Loucy (cell line): ENCODE results near the gene ABHD18.
"Not testable (repeated sequence)": the region's sequence is repeated elsewhere in the genome, so short reads cannot be mapped to it uniquely, and the experiment has no call there.

Experiments used
- H2AFZ ChIP-seq: fragments of 200-600 bp; sonication (generic); 2 replicates; pipeline ENCODE4 v1.6.0; 2016; ENCODE audit warnings: antibody characterized with exemption, mild to moderate bottlenecking, low read length, moderate library complexity
- H3F3A ChIP-seq: fragments of 200-600 bp; 2 replicates; pipeline ENCODE4 v1.6.0; 2016; ENCODE audit warnings: antibody characterized with exemption, low read depth, mild to moderate bottlenecking
- H3K27me3 ChIP-seq: fragments of 200-600 bp; sonication (generic); 2 replicates; pipeline ENCODE4 v1.6.1; 2014; ENCODE audit warnings: low read length, mild to moderate bottlenecking; ENCODE audit not compliant: insufficient read depth, poor library complexity, severe bottlenecking
- H3K36me3 ChIP-seq: fragments of 200-600 bp; sonication (generic); 2 replicates; pipeline ENCODE4 v1.6.1; 2016; ENCODE audit warnings: low read length; ENCODE audit not compliant: insufficient read depth
- H3K4me1 ChIP-seq: fragments of 200-600 bp; sonication (generic); 2 replicates; pipeline ENCODE4 v1.5.1; 2014; ENCODE audit warnings: low read length, mild to moderate bottlenecking; ENCODE audit not compliant: insufficient read depth, poor library complexity, severe bottlenecking
- H3K4me2 ChIP-seq: fragments of 200-600 bp; sonication (generic); 2 replicates; pipeline ENCODE4 v1.6.0; 2014; ENCODE audit warnings: antibody characterized with exemption, low read length, low read depth, mild to moderate bottlenecking; ENCODE audit not compliant: poor library complexity, severe bottlenecking
- H3K4me3 ChIP-seq: fragments of 200-600 bp; sonication (generic); 2 replicates; pipeline ENCODE4 v1.5.1; 2014; ENCODE audit warnings: low read length, mild to moderate bottlenecking, mixed read lengths; ENCODE audit not compliant: poor library complexity, severe bottlenecking
- H3K79me2 ChIP-seq: fragments of 200-600 bp; sonication (generic); 2 replicates; pipeline ENCODE4 v1.6.1; 2014; ENCODE audit warnings: low read length; ENCODE audit not compliant: insufficient read depth
- H3K9ac ChIP-seq: fragments of 200-600 bp; sonication (generic); 2 replicates; pipeline ENCODE4 v1.6.0; 2014; ENCODE audit warnings: mild to moderate bottlenecking, low read depth, low read length, moderate library complexity; ENCODE audit not compliant: poor library complexity, severe bottlenecking
- H3K9me2 ChIP-seq: fragments of 200-600 bp; sonication (generic); replicated peaks from 2 replicates; pipeline ENCODE4 v1.6.1; 2016; ENCODE audit warnings: low read depth, low read length, mixed read lengths
- H3K9me3 ChIP-seq: fragments of 200-600 bp; sonication (generic); 2 replicates; pipeline ENCODE4 v1.6.1; 2014; ENCODE audit warnings: mild to moderate bottlenecking, antibody characterized with exemption, low read length, low read depth; ENCODE audit not compliant: insufficient read depth
- H4K20me1 ChIP-seq: fragments of 200-600 bp; sonication (generic); 2 replicates; pipeline ENCODE4 v1.6.0; 2014; ENCODE audit warnings: antibody characterized with exemption, low read length, mild to moderate bottlenecking; ENCODE audit not compliant: insufficient read depth, poor library complexity, severe bottlenecking
- EZH2phosphoT487 ChIP-seq: fragments of 200-600 bp; IDR thresholded peaks from 2 replicates; pipeline ENCODE4 v1.6.1; 2018; ENCODE audit warnings: antibody characterized with exemption, mild to moderate bottlenecking, moderate library complexity, borderline replicate concordance
- TF ChIP-seq, protein P1 (sequence below): fragments of 200-600 bp; sonication (generic); conservative IDR thresholded peaks from 2 replicates; pipeline ENCODE4 v1.5.1; 2014; ENCODE audit warnings: mild to moderate bottlenecking, antibody characterized with exemption, low read length

Gene ABHD18

DNA sequence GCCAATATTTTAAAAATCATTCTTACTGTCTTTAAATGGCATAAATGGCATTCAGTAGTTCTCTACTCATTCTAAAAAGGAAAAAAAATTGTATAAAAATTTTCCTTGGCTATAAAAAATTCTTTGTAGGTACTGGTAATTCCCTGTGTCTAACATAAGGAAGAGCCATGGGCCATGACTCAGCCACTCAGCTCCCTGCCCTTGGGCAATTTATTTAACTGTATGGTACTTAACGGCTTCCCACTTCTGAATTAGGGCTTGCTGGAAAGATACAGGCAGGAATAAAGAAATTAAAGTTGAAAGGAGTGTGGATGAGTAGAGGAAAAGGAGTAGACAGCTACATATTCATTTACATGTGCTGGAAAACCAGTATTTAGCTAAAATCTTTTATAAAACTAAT is 30.6 kb downstream of the ABHD18 start:
- Histone ChIP-seq H3K4me2 (no peak overlapping the region), H4K20me1 (no peaks in the 10 kb centered on the region), H3K9me3 (no peaks in the 10 kb centered on the region), H3K4me1 (no peaks in the 10 kb centered on the region), H3K79me2 (no peaks in the 10 kb centered on the region), H3F3A (no peaks in the 10 kb centered on the region), H3K27me3 (no peaks in the 10 kb centered on the region), H3K36me3 (peaks cover 12% of the 10 kb centered on the region; the same call in 1 of the 2 replicates), H3K9ac (no peak overlapping the region), H3K9me2 (no peaks in the 10 kb centered on the region), H2AFZ (no peak overlapping the region), H3K4me3 (no peak overlapping the region)
- TF ChIP-seq EZH2phosphoT487, result no peak
- TF ChIP-seq, protein P1, sequence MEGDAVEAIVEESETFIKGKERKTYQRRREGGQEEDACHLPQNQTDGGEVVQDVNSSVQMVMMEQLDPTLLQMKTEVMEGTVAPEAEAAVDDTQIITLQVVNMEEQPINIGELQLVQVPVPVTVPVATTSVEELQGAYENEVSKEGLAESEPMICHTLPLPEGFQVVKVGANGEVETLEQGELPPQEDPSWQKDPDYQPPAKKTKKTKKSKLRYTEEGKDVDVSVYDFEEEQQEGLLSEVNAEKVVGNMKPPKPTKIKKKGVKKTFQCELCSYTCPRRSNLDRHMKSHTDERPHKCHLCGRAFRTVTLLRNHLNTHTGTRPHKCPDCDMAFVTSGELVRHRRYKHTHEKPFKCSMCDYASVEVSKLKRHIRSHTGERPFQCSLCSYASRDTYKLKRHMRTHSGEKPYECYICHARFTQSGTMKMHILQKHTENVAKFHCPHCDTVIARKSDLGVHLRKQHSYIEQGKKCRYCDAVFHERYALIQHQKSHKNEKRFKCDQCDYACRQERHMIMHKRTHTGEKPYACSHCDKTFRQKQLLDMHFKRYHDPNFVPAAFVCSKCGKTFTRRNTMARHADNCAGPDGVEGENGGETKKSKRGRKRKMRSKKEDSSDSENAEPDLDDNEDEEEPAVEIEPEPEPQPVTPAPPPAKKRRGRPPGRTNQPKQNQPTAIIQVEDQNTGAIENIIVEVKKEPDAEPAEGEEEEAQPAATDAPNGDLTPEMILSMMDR, result no peak

DNA sequence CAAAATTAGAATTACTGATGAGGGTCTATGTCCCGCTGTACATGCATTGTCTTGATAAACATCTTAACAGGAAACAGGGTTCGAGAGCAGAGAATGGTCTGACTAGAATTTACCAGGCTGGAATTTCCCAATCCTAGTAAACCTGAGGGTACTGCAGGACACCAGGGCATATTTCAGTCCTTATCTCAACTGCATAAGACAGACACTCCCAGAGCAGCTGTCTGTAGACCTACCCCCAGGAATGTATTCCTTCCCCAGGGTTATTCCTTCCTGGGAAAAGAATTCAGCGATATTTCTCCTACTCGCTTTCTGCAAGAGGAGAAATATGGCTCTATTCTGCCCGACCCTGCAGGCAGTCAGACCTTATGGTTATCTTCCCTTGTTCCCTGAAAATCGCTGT is 31.3 kb downstream of the ABHD18 start:
- not testable (repeated sequence) for H3K4me2 ChIP-seq, H3K9ac ChIP-seq

DNA sequence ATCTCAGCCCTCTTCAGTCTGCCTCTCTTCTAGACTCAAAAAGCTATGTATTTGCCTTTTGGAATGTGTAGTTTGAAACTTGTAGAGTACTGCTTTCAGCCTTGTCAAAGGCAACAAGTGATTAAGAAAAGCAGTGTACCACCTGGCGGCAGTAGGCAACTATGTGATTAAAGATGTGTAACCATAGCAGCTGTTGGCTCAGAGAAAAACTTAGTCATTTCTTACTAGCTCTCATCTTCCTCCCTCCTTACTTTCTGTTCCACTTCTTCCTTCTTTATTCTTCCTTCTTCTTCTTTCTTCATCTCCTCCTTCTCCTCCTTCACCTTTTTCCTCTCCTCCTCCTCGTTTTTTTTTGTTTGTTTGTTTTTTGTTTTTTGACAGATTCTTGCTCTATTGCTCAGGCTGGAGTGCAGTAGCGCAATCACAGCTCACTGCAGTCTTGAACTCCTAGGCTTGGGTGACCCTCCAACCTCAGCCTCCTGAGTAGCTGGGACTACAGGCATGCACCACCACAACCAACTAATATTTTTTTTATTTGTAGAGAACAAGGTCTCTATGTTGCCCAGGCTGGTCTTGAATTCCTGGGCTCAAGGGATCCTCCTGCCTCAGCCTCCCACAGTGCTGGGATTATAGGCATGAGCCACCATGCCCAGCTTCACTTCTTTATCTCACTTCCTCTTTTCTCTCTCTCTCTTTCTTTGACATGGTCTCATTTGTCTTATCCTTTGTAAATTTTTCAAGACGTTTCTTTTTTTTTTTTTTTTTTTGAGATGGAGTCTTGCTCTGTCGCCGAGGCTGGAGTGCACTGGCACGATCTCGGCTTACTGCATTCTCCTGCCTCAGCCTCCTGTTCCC is 32.6 kb downstream of the ABHD18 start:
- Histone ChIP-seq H3K4me3 (no peak overlapping the region), H3K4me2 (no peak overlapping the region), H2AFZ (no peak overlapping the region), H3K9ac (no peak overlapping the region), H3K9me3 (no peaks in the 10 kb centered on the region), H3K9me2 (no peaks in the 10 kb centered on the region), H3K27me3 (no peaks in the 10 kb centered on the region), H3F3A (no peaks in the 10 kb centered on the region), H4K20me1 (no peaks in the 10 kb centered on the region), H3K4me1 (no peaks in the 10 kb centered on the region), H3K36me3 (peaks cover 12% of the 10 kb centered on the region; the same call in 1 of the 2 replicates), H3K79me2 (peaks cover 2% of the 10 kb centered on the region; the same call in 1 of the 2 replicates)
- TF ChIP-seq EZH2phosphoT487, result no peak
- TF ChIP-seq, protein P1, result no peak

More for the DNA sequence above, 31.3 kb downstream of the ABHD18 start:
- not testable (repeated sequence) for H3K4me1 ChIP-seq, H4K20me1 ChIP-seq, H3K4me3 ChIP-seq, H3K27me3 ChIP-seq, H3K79me2 ChIP-seq, H3K9me3 ChIP-seq, H3F3A ChIP-seq, H2AFZ ChIP-seq, H3K9me2 ChIP-seq
- peaks cover 12% of the 10 kb centered on the region; the same call in 1 of the 2 replicates for H3K36me3 ChIP-seq

DNA sequence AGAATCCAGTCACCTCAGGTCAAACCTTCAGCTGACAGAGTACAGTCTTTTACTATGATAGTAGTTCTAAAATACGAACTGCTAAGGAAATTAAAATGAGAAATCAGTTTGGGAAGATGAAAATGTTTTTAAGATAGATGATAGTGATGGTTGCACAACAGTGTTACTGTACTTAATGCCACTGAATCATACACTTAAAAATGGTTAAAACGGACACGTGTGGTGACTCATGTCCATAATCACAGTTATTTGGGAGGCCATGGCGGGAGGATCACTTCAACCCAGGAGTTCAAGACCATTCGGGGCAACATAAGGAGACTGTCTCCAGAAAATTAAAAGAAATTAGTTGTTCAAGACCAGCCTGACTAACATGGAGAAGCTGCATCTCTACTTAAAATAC is 41.4 kb downstream of the ABHD18 start:
- TF ChIP-seq, protein P1, result no peak
- no peak for TF ChIP-seq EZH2phosphoT487
- H3K4me3 ChIP-seq, result no peak overlapping the region
- peaks cover 3% of the 10 kb centered on the region; the same call in 1 of the 2 replicates for H3K79me2 ChIP-seq
- H3F3A ChIP-seq, result no peaks in the 10 kb centered on the region
- no peak overlapping the region for H3K4me2 ChIP-seq
- no peak overlapping the region for H2AFZ ChIP-seq
- H3K4me1 ChIP-seq, result no peaks in the 10 kb centered on the region
- H3K9ac ChIP-seq, result no peak overlapping the region
- H4K20me1 ChIP-seq, result no peaks in the 10 kb centered on the region
- H3K9me2 ChIP-seq, result no peaks in the 10 kb centered on the region
- no peaks in the 10 kb centered on the region for H3K9me3 ChIP-seq
- no peaks in the 10 kb centered on the region for H3K27me3 ChIP-seq
- peaks cover 16% of the 10 kb centered on the region; the same call in 1 of the 2 replicates for H3K36me3 ChIP-seq
